Activated naive CD4-positive, alpha-beta T cell treated with anti-CD3 and anti-CD28 coated beads, Interleukin-2, amount 50 U/mL, for 24 hours (primary cell): ENCODE measurements around the gene CALHM1.
"Not testable (repeated sequence)": the region's sequence is repeated elsewhere in the genome, so short reads cannot be mapped to it uniquely, and the experiment has no call there.

Experiments
- H3K27ac Mint-ChIP-seq: one replicate; pipeline ENCODE4 v1.8.0; 2021; ENCODE audit warnings: mild to moderate bottlenecking, mixed read lengths
- H3K27me3 Mint-ChIP-seq: one replicate; pipeline ENCODE4 v1.8.0; 2021; ENCODE audit warnings: mixed read lengths
- H3K36me3 Mint-ChIP-seq: one replicate; pipeline ENCODE4 v1.8.0; 2021; ENCODE audit warnings: mixed read lengths
- H3K4me1 Mint-ChIP-seq: one replicate; pipeline ENCODE4 v1.8.0; 2021; ENCODE audit warnings: mixed read lengths
- H3K4me3 Mint-ChIP-seq: one replicate; pipeline ENCODE4 v1.8.0; 2021; ENCODE audit warnings: mild to moderate bottlenecking, mixed read lengths
- H3K9me3 Mint-ChIP-seq: one replicate; pipeline ENCODE4 v1.8.0; 2021; ENCODE audit warnings: mixed read lengths

The CALHM1 gene

GRCh38 chr10:103493362-103493915, 34.7 kb upstream of the CALHM1 start, which contains the start of gene NEURL1:
NEURL1 (plus strand) TSS chr10:103493705; CDS start chr10:103494388, 683 bp downstream.
- H3K4me3 Mint-ChIP-seq, result peak within 1 kb of the TSS; percentile 82
- H3K9me3 Mint-ChIP-seq, result no peaks in the 10 kb centered on the region
- H3K36me3 Mint-ChIP-seq, result no peaks in the 10 kb centered on the region
- H3K4me1 Mint-ChIP-seq, result peaks cover 29% of the 10 kb centered on the region
- H3K27ac Mint-ChIP-seq, result no peak within 1 kb of the TSS
- H3K27me3 Mint-ChIP-seq, result peaks cover 26% of the 10 kb centered on the region

GRCh38 chr10:103492655-103493261, 34.1 kb upstream of the CALHM1 start:
- H3K27ac Mint-ChIP-seq, result no peak overlapping the region
- peaks cover 26% of the 10 kb centered on the region for H3K27me3 Mint-ChIP-seq
- H3K9me3 Mint-ChIP-seq, result no peaks in the 10 kb centered on the region
- H3K36me3 Mint-ChIP-seq, result no peaks in the 10 kb centered on the region
- peaks cover 29% of the 10 kb centered on the region for H3K4me1 Mint-ChIP-seq
- H3K4me3 Mint-ChIP-seq, result peak overlapping the region; percentile 82

- H3K4me3 Mint-ChIP-seq, result peak overlapping the region; percentile 17
- H3K9me3 Mint-ChIP-seq, result no peaks in the 10 kb centered on the region
- H3K27ac Mint-ChIP-seq, result peak overlapping the region; percentile 41
- H3K36me3 Mint-ChIP-seq, result no peaks in the 10 kb centered on the region
- peaks cover 29% of the 10 kb centered on the region for H3K4me1 Mint-ChIP-seq
- H3K27me3 Mint-ChIP-seq, result peaks cover 21% of the 10 kb centered on the region
These were observed 33.1 kb upstream of the CALHM1 start for GRCh38 chr10:103491729-103492364.

GRCh38 chr10:103490986-103491314, 32.2 kb upstream of the CALHM1 start:
- Mint-ChIP-seq H3K4me1 (peaks cover 30% of the 10 kb centered on the region), H3K4me3 (no peak overlapping the region), H3K36me3 (no peaks in the 10 kb centered on the region), H3K27me3 (peaks cover 21% of the 10 kb centered on the region), H3K27ac (no peak overlapping the region), H3K9me3 (no peaks in the 10 kb centered on the region)

GRCh38 chr10:103487410-103487708, 28.7 kb upstream of the CALHM1 start:
- no peak overlapping the region for H3K4me3 Mint-ChIP-seq
- peaks cover 26% of the 10 kb centered on the region for H3K4me1 Mint-ChIP-seq
- no peaks in the 10 kb centered on the region for H3K9me3 Mint-ChIP-seq
- peaks cover 2% of the 10 kb centered on the region for H3K27me3 Mint-ChIP-seq
- no peak overlapping the region for H3K27ac Mint-ChIP-seq
- no peaks in the 10 kb centered on the region for H3K36me3 Mint-ChIP-seq

GRCh38 chr10:103486635-103487409, 28.1 kb upstream of the CALHM1 start:
- peaks cover 29% of the 10 kb centered on the region for H3K4me1 Mint-ChIP-seq
- not testable (repeated sequence) for H3K9me3 Mint-ChIP-seq, H3K36me3 Mint-ChIP-seq, H3K27me3 Mint-ChIP-seq, H3K4me3 Mint-ChIP-seq, H3K27ac Mint-ChIP-seq

GRCh38 chr10:103481974-103482531, 23.4 kb upstream of the CALHM1 start:
- Mint-ChIP-seq H3K4me3 (no peak overlapping the region), H3K27me3 (no peaks in the 10 kb centered on the region), H3K4me1 (peaks cover 10% of the 10 kb centered on the region), H3K9me3 (no peaks in the 10 kb centered on the region), H3K36me3 (no peaks in the 10 kb centered on the region), H3K27ac (no peak overlapping the region)

GRCh38 chr10:103480521-103480920, 21.8 kb upstream of the CALHM1 start:
- no peak overlapping the region for H3K4me3 Mint-ChIP-seq
- no peaks in the 10 kb centered on the region for H3K27me3 Mint-ChIP-seq
- H3K27ac Mint-ChIP-seq, result no peak overlapping the region
- H3K36me3 Mint-ChIP-seq, result no peaks in the 10 kb centered on the region
- H3K9me3 Mint-ChIP-seq, result no peaks in the 10 kb centered on the region
- H3K4me1 Mint-ChIP-seq, result peaks cover 5% of the 10 kb centered on the region

- no peaks in the 10 kb centered on the region for H3K36me3 Mint-ChIP-seq
- no peak within 1 kb of the TSS for H3K4me3 Mint-ChIP-seq
- H3K4me1 Mint-ChIP-seq, result peaks cover 5% of the 10 kb centered on the region
- no peak within 1 kb of the TSS for H3K27ac Mint-ChIP-seq
- H3K27me3 Mint-ChIP-seq, result no peaks in the 10 kb centered on the region
- no peaks in the 10 kb centered on the region for H3K9me3 Mint-ChIP-seq
These were observed 20.4 kb upstream of the CALHM1 start, which contains the start of gene CALHM3 for GRCh38 chr10:103479135-103479534. CALHM3 (minus strand) TSS chr10:103479240; CDS start chr10:103479032, 208 bp downstream.

- Mint-ChIP-seq H3K36me3 (no peaks in the 10 kb centered on the region), H3K27me3 (no peaks in the 10 kb centered on the region), H3K4me3 (no peak overlapping the region), H3K4me1 (peaks cover 5% of the 10 kb centered on the region), H3K9me3 (no peaks in the 10 kb centered on the region), H3K27ac (no peak overlapping the region)
These were observed 20.0 kb upstream of the CALHM1 start for GRCh38 chr10:103478671-103479070.

GRCh38 chr10:103476046-103476768, 17.5 kb upstream of the CALHM1 start:
- Mint-ChIP-seq H3K27me3 (no peaks in the 10 kb centered on the region), H3K27ac (no peak overlapping the region), H3K36me3 (no peaks in the 10 kb centered on the region), H3K4me1 (peaks cover 7% of the 10 kb centered on the region), H3K9me3 (no peaks in the 10 kb centered on the region), H3K4me3 (no peak overlapping the region)

GRCh38 chr10:103475437-103475836, 16.7 kb upstream of the CALHM1 start:
- peaks cover 14% of the 10 kb centered on the region for H3K4me1 Mint-ChIP-seq
- no peaks in the 10 kb centered on the region for H3K27me3 Mint-ChIP-seq
- H3K9me3 Mint-ChIP-seq, result no peaks in the 10 kb centered on the region
- no peak overlapping the region for H3K27ac Mint-ChIP-seq
- H3K36me3 Mint-ChIP-seq, result no peaks in the 10 kb centered on the region
- H3K4me3 Mint-ChIP-seq, result no peak overlapping the region

- peaks cover 17% of the 10 kb centered on the region for H3K4me1 Mint-ChIP-seq
- H3K4me3 Mint-ChIP-seq, result no peak overlapping the region
- H3K36me3 Mint-ChIP-seq, result no peaks in the 10 kb centered on the region
- no peaks in the 10 kb centered on the region for H3K9me3 Mint-ChIP-seq
- no peaks in the 10 kb centered on the region for H3K27me3 Mint-ChIP-seq
- no peak overlapping the region for H3K27ac Mint-ChIP-seq
These were observed 15.4 kb upstream of the CALHM1 start for GRCh38 chr10:103474077-103474476.

- peaks cover 17% of the 10 kb centered on the region for H3K4me1 Mint-ChIP-seq
- H3K36me3 Mint-ChIP-seq, result no peaks in the 10 kb centered on the region
- no peaks in the 10 kb centered on the region for H3K27me3 Mint-ChIP-seq
- H3K4me3 Mint-ChIP-seq, result no peak overlapping the region
- H3K27ac Mint-ChIP-seq, result no peak overlapping the region
- no peaks in the 10 kb centered on the region for H3K9me3 Mint-ChIP-seq
These were observed 14.6 kb upstream of the CALHM1 start for GRCh38 chr10:103473261-103473671.

- peak overlapping the region; percentile 2 for H3K4me3 Mint-ChIP-seq
- H3K4me1 Mint-ChIP-seq, result peaks cover 17% of the 10 kb centered on the region
These were observed 13.3 kb upstream of the CALHM1 start for GRCh38 chr10:103472005-103472404.

More at GRCh38 chr10:103472005-103472404, 13.3 kb upstream of the CALHM1 start:
- Mint-ChIP-seq H3K36me3 (no peaks in the 10 kb centered on the region), H3K9me3 (no peaks in the 10 kb centered on the region), H3K27ac (no peak overlapping the region), H3K27me3 (no peaks in the 10 kb centered on the region)
